HG03378 (cell line): ENCODE data around the gene A1CF.
"Not testable (repeated sequence)": the region's sequence is repeated elsewhere in the genome, so short reads cannot be mapped to it uniquely, and the experiment has no call there.

Experiments used
- ATAC-seq: cut with Tn5 transposase; IDR thresholded peaks from one replicate; pipeline ENCODE4 v1.9.1; 2021; ENCODE audit warnings: mild to moderate bottlenecking, moderate library complexity; ENCODE audit not compliant: unreplicated experiment

Gene A1CF, protein sequence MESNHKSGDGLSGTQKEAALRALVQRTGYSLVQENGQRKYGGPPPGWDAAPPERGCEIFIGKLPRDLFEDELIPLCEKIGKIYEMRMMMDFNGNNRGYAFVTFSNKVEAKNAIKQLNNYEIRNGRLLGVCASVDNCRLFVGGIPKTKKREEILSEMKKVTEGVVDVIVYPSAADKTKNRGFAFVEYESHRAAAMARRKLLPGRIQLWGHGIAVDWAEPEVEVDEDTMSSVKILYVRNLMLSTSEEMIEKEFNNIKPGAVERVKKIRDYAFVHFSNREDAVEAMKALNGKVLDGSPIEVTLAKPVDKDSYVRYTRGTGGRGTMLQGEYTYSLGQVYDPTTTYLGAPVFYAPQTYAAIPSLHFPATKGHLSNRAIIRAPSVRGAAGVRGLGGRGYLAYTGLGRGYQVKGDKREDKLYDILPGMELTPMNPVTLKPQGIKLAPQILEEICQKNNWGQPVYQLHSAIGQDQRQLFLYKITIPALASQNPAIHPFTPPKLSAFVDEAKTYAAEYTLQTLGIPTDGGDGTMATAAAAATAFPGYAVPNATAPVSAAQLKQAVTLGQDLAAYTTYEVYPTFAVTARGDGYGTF

DNA sequence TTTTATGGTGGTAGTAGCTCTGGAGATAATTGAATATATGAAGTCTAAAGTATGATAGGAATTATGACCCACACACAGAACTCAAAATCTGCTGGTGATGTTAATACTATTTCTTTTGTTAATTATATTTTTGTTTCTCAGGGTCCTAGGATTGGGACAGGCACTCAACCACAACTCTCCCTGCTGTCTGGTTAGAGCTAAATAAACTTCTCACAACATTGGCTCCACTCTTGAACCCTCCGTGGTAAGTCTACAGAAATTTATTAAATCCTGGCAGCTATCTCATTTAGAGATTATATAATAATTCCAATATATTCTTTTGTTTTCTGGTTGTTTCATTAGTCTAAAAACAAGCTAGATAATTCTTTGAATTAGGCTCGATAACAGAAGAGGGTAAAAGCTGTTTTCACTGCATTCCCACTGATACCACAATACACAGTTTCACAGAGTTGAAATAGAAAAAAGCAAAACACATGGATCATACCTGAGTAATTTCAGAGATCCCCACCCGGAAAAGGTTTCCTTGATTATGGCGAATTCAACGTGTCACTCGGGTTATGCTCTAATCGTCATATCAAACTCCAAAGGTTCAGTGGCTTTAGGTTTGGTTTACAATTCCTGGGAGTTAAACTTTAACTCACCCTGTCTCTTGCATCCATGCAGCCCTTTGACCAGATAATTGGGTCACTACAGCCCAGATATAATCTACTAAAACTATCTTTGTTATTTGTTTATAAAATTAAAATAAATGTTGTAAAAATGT is at the start of gene A1CF:
TSS of gene A1CF (minus strand) at position 531 of the 763 bp plus-strand sequence. CDS start 25,687 bp downstream, outside the sequence.
- ATAC-seq = no peak

DNA sequence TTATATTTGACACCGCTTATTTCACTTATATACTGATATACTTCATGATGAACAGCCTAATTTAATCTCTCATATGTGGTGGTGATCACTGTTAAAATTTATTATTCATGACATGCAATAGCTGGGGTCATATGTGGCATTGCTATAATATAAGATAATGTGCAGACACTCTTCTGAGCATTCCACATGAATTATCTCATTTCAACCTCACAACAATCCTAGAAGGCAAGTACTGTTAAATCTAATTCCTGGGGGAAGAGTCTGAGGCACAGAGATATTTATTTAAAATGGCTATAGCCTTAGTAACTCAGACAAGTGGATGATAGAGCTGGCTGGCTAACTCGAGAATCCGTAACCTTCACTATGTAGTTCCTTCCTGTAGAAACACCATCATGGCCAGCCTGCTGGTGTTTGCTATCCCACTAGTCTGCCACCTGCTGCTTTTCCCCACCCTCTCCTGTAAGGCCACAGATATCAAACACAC is 46.6 kb upstream of the A1CF start:
- ATAC-seq = no peak

DNA sequence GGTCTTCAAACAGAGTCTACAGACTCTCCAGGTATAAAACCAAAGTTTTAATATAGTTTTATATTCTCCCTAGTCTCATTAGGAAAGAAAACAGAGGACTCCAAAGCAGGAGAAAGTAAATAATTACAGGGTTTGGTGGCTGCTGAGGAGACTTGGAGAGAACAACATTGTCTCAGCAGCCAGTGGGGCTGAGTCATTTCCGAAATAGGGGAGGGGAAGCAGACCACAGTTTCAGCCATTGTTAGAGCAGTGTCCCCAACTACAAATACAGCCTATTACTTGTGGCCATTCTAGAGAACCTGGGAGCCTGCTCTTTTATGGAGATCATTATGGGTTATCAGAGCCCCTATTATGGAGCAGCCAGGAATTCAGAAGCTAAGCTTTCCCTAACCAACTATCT is 44.2 kb upstream of the A1CF start:
- no peak for ATAC-seq

DNA sequence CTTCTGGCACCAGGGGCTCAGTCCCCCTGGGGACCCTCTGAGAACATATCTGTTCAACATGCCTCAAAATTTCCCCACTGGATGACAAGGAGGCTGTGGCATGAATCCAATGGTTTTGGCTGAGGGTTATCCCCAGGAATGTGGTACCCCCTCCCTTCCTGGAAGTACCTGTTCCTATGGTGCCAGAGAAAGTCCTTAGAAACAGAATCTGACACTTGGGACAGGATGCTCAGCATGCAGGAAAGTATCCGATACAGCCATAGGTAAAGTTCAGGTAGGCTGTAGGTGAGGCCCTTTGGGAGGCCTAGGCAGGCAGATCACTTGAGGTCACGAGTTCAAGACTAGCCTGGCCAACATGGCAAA is 42.7 kb upstream of the A1CF start:
- no peak for ATAC-seq

DNA sequence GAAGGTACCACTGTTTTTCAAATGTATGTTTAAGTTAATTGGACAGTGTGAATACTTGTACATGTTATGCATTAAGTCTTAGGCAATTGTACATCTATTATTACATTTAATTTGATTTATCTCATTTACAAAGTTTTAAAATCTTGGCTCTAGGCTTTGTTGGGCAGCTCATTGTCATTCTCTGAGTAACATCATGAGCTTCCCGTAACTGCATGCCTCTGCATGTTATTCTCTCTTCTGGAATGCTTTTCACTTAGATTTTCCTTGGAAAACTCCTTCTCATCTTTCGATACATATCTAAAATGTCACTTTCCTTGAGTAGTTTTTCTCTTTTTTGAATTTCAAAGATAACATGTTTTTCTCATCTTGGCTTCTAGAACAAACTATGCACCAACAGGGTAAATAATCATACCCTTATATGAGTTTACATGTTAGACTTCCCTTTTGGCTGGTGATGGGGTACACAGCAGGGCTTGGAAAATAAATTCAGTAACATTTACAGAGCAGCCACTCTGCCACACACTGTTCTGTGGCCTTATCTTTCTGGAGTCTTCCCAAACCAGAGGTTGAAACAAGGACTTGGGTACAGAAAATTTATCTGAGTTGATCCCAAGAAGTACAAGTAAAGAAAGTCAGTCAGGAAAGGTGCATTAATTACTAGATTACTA is 42.2 kb upstream of the A1CF start:
- no peak for ATAC-seq

DNA sequence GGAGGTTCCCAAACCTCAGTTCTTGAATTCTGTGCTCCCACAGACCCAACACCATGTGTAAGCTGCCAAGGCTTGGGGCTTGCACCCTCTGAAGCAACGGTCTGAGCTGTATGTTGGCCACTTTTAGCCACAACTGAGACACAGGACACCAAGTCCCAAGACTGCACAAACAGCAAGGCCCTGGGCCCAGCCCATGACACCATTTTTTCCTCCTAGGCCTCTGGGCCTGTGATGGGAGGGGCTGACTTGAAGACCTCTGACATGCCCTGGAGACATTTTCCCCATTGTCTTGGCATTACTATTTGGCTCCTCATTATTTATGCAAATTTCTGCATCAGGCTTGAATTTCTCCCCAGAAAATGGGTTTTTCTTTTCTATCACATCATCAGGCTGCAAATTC is 38.0 kb upstream of the A1CF start:
- not testable (repeated sequence) for ATAC-seq

DNA sequence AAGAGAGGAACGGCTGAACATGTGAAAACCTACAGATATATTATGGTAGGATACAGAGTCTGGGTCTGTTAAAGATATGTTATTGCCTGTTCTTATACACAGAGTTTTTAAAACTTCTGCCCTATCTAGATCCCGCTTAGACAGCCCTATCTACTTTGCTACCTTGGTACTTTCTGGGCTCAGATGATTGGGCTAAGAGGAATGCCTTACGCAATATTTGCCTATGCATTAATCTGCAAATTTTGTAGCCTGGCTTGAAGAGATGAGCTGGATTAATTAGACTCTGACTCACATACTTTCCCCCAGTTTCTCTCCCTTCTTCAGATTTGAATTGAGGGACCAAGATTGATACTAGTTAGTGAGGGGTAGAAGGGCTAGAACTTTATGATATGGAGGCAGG is 33.6 kb upstream of the A1CF start:
- ATAC-seq = no peak

DNA sequence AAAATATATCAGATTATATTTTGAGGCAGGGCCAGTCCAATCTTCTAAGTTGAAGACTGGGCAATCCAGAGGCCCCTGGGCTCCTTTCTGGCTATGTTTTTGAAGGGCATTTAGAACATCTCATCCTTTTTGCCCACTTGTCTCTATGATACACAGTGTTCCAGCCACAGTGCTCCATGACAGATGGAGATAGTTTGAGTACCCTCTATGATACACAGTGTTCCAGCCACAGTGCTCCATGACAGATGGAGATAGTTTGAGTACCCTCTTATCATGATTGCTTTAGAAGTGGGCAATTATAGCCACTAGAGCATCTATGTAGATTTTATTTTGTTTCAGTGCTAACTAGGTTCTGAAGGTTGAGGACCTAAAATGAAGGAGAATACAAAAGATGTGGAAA is 33.1 kb upstream of the A1CF start:
- no peak for ATAC-seq

DNA sequence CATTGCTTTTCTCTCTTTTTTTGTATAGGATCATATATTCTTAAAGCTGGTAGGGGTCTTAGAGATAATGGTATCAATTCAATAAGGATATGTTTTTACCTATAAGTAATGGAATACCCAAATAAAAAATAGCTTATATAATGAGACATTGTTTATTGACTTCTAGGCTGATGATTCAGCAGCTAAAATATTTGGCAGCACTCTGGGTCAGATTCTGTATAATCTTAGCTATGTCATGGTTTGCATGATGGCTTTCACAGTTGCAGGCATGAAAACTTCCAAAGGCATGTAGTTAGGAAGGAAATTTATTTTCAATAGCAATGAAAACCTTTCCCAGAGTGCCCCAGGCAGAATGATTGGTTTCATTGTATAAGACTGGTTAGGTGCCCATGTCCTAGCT is 32.1 kb upstream of the A1CF start:
- ATAC-seq = no peak

DNA sequence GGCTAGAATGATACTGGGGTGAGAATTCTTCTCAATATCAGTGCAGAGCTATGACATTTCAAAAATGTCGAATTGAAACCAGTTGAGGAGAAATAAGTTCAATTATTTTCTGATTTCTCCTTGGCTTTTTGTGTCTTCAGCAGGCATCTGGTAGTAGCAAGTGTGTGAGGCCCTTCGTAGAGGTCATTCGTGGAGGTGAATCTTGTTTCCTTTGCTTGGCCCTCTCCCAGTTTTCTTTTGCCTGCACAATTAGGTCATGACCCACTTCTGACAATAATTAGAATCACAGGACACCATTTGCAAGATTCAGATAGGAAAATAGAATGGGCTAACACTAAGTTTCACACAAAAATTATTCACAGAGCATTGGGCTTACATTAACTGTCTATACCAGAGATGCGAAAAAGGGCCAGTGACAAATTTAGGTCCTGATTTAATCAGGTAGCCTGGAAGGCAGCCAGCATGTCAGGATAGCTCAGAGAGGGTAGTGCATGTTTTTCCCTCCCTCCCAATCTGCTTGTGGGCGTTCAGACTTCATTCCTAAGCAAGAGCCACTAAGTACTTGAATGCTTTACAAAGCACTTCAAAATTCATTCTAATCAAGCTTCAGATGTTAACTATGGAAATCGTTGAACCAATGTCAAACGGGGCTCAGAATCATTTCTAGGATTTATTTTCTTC is 24.0 kb upstream of the A1CF start:
- no peak for ATAC-seq

DNA sequence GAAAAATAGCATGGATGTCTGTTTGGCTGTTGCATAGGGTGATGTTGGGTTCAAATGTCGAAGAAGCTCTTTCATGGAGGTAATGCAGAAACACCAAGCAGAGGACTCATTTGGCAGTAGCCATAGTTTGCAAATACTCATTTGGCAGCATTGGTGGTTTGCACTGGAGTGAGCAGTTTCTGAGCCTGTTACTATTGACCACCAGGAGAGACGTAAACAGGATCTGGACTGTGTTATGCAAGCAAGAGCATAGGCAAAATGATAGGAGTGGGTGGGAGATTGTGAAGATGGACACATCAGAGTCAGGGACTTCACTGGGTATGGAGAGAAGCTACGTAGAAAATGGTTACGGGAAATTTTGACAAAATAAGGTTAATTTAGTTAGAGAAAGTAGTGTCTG is 22.9 kb upstream of the A1CF start:
- no peak for ATAC-seq

DNA sequence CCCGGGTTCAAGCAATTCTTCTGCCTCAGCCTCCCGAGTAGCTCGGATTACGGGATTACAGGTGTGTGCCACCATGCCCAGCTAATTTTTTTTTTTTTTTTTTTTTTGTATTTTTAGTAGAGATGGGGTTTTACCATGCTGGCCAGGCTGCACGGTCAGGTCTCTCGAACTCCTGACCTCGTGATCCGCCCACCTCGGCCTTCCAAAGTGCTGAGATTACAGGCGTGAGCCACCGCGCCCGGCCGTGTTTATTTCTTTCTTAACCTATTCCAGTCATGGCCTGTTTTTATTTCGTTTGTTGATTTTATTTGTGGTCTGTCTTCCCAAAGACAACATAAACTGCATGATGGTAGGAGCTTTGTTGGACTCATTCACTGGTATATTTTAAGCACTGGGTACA is 20.4 kb upstream of the A1CF start:
- not testable (repeated sequence) for ATAC-seq

DNA sequence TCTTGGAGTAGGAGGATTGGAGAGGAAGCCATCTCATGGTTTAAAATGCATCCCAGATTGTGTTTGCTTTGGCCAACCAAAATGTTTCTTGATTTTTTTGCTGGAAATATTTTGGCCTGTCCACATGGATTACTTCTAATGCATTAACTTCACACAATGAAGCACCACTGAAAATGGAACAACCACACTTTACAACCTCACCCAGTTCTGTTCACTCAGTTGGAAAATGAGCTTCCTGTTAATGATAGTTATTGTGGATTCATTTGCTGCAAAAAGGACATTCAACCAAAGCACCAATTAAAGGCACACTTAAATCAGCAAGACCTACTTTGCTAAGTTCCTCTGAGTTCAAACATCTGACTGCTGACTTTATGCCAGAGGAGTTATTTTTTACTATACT is 11.3 kb upstream of the A1CF start:
- no peak for ATAC-seq

DNA sequence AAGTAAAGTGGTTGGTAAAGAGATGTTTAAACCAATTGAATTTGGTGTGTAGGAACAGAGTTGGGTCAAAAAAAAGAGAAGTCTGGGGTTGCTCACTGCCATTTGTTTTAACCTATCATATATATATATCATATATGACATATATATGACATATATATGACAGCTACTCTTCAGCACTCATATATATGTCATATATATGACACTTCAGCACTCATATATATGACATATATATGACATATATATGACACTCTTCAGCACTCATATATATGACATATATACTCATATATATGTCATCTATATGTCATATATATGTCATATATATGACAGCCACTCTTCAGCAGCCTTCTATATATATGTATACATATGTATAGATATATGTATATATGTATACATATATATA is 8.9 kb upstream of the A1CF start:
- no peak for ATAC-seq

DNA sequence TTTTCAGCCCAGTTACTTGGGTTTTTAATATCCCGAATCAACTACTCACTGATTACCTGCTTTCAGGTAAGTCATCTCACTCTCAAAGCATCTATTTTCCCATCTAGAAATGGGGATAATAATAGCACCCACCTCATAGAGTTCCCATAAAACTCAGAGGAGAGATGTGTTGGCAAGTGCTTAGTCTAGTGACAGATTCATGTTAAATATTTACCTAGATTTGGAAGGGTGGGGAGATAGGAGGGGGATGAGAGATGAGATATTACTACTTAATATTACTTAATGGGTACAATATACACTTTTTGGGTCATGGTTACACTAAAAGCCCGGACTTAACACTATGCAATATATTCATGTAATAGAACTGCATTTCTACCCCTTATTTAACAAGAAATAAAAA is 7.0 kb upstream of the A1CF start:
- ATAC-seq = no peak

DNA sequence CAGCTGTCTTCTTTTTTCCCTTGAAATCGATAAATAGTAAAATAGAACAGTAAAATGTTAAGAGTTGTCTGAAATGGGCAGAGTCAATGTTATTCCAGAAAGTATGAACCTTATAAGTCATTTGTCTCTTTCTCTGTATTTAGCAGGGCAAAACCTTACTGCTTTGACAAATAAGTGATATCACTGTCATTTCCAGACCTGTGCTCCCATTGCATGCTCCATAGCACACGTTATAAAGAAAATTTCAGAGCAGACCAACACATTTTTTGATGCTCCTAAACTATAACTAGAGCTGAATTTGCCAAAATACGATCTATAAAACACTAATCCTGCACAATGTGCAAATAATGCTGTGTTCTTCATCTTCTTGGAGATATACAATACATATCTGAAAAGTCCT is 1.1 kb downstream of the A1CF start:
- ATAC-seq = no peak

DNA sequence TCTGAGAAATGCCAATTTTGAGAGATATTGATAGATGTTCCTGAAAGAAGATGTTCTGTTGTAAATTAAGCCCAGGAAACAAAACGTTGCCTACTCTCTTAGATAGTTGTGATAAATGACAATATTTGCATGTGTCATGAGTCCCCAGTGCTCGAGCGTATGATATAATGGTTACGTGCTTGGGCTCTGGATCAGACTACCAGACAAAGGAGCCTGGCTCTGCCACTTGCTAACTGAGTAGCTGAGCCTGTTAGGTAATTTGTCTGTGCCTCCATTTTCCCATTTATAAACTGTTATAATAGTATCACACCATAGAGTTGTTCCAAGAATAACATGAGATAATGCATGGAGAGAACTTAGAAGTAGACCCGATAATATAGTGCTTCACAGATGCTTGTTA is 1.8 kb downstream of the A1CF start:
- ATAC-seq = no peak

DNA sequence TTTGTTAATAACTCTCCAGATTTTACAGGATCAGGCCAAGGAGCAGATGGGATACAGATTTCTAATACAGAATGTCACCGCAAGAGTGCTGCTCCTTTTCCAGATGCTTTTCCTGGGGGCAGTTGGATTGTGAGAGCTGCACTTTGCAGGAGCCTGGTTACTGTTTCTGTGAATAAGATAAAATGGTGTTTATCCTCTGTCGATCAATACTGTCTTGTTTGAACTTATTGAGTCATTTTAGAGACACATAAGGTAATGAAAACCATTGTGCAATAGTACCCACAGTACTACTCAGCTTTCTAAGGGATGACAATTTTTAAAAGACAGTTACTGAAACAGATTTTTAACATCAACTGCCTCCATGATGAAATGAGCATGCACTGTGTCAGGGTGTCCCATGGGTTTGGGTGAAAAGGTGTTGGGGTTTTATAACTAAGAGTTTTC is 2.9 kb downstream of the A1CF start:
- ATAC-seq = no peak

DNA sequence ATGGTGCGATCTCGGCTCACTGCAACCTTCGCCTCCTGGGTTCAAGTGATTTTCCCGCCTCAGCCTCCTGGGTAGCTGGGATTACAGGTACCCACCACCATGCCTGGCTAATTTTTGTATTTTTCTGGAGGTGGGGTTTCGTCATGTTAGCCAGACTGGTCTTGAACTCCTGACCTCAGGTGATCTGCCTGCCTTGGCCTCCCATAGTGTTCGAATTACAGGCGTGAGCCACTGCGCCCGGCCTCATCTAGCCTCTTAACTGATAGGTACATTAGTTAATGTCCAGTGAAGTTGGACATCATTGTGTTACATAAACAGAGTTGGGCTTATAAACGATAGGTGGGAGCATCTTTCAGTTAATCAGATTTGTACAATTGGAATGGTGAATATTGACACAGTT is 4.4 kb downstream of the A1CF start:
- ATAC-seq = not testable (repeated sequence)

DNA sequence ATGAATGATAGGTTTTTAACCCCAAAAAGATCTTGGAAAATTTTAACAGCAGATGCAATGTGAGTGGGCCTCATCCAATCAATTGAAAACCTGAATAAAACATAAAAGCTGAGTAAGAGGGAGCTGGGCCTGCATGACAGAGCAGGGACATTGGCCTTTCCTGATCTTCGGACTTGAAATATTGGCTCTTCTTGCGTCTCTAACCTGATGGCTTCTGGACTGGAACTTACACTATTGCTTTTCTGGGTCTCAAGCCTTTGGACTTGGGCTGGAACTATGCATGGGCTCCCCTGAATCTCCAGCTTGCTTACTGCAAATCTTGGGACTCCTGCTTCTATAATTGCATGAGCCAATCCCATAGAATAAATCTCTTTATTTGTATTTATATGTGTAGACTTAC is 9.0 kb downstream of the A1CF start:
- ATAC-seq = no peak

DNA sequence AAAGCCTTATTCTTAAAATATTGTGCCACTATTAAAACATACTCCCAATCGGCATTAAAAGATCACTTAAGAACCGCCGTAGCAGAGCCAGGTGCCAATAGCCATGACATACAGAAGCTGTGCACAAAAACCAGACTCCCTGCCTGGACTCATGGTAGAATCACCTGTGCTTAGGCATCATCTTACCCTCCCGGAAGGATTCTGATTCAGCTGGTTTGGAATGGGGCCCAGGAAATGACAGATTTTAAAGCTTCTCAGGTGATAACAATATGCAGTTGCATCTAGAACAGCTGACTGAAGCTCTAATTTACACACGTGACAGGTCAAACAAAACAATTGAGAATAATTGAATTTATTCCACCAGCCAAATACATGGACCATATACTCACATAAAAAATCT is 10.7 kb downstream of the A1CF start:
- ATAC-seq = no peak
